Activated T-helper 1 cell treated with anti-CD3 and anti-CD28 coated beads, Interleukin-2, amount 50 U/mL, for 16 hours (primary cell): Measurements from ENCODE around the gene SINHCAF.
"Not testable (repeated sequence)": the region's sequence is repeated elsewhere in the genome, so short reads cannot be mapped to it uniquely, and the experiment has no call there.

Experiments
- DNase-seq, 2 donors: peaks; one replicate each; pipeline ENCODE4 v3.0.0-alpha.2; 2020; ENCODE audit warnings: low read depth in 1 of 2, low spot score in 1 of 2

Gene SINHCAF

GRCh38 chr12:31309279-31309678 lies 16.7 kb downstream of the SINHCAF start:
- no peak for DNase-seq

- DNase-seq, result no peak
Observed at GRCh38 chr12:31308116-31308515, 17.8 kb downstream of the SINHCAF start.

- DNase-seq, result no peak
Observed at GRCh38 chr12:31306866-31307265, 19.1 kb downstream of the SINHCAF start.

- DNase-seq, result no peak
Observed at GRCh38 chr12:31303466-31303865, 22.5 kb downstream of the SINHCAF start.

GRCh38 chr12:31301311-31301710 lies 24.6 kb downstream of the SINHCAF start:
- no peak for DNase-seq

GRCh38 chr12:31300783-31301182 lies 25.2 kb downstream of the SINHCAF start:
- DNase-seq, result no peak

- no peak for DNase-seq
Observed at GRCh38 chr12:31300341-31300740, 25.6 kb downstream of the SINHCAF start.

GRCh38 chr12:31298922-31299321 lies 27.0 kb downstream of the SINHCAF start:
- no peak for DNase-seq

GRCh38 chr12:31298515-31298910 lies 27.4 kb downstream of the SINHCAF start:
- DNase-seq, result no peak

- DNase-seq, result no peak
Observed at GRCh38 chr12:31297572-31298514, 28.1 kb downstream of the SINHCAF start.

- DNase-seq, result no peak
Observed at GRCh38 chr12:31289441-31289840, 36.5 kb downstream of the SINHCAF start.

GRCh38 chr12:31288381-31288780 lies 37.6 kb downstream of the SINHCAF start:
- DNase-seq, result no peak

GRCh38 chr12:31280183-31280582 lies 45.8 kb downstream of the SINHCAF start:
- DNase-seq, result no peak

GRCh38 chr12:31279390-31279924 lies 46.5 kb downstream of the SINHCAF start:
- no peak for DNase-seq

- no peak for DNase-seq
Observed at GRCh38 chr12:31278832-31279231, 47.1 kb downstream of the SINHCAF start.

GRCh38 chr12:31278424-31278823 lies 47.5 kb downstream of the SINHCAF start:
- no peak for DNase-seq

- no peak for DNase-seq
Observed at GRCh38 chr12:31277081-31277480, 48.9 kb downstream of the SINHCAF start.

- no peak for DNase-seq
Observed at GRCh38 chr12:31275491-31275890, 50.5 kb downstream of the SINHCAF start.

GRCh38 chr12:31274520-31275300 lies 51.2 kb downstream of the SINHCAF start:
- DNase-seq, result no peak

- DNase-seq, result not testable (repeated sequence)
Observed at GRCh38 chr12:31273794-31274193, 52.2 kb downstream of the SINHCAF start.

GRCh38 chr12:31272607-31273225 lies 53.2 kb downstream of the SINHCAF start:
- DNase-seq, result no peak
